Adipose tissue (tissue), 3 donors: ENCODE data around the gene CIAPIN1. TPM values are rescaled to one million over a fixed set of nuclear protein-coding genes. Genes with fewer than 3 reads are reported as not detected.

Source experiments
- H3K27ac ChIP-seq: one replicate; pipeline ENCODE4 v1.5.1; 2013; ENCODE audit warnings: low read depth, low read length
- WGBS, 3 donors: extraction: QIAGEN DNeasy Blood & Tissue Kit; methylation state at CpG; one replicate each; pipeline ENCODE4 v1.1.7; 2013; 5-methylcytosine and 5-hydroxymethylcytosine counted together
- polyA plus RNA-seq, 3 donors: library from polyadenylated mRNA; stranded (reverse); fragments of 200-250 nt; gene quantifications; one replicate each; pipeline ENCODE4 v1.2.3, GENCODE V29; 2013
- donor health status: healthy with polysubstance abuse.
- donor health status: Bipolar disorder and iron deficiency.
- donor health status: healthy.

The CIAPIN1 gene
- polyA plus RNA-seq, 3 donors = 16.2 to 31.6 (median 24.9) TPM

GRCh38 chr16:57391708-57392107 lies 55.5 kb downstream of the CIAPIN1 start:
- 79 to 84% (median 82%) methylated on average over 5 of the region's 5 CpGs for whole genome bisulfite sequencing, 3 donors
- H3K27ac ChIP-seq = no peak overlapping the region

- H3K27ac ChIP-seq = no peak overlapping the region
- WGBS, 3 donors = 61 to 83% (median 67%) methylated on average over 4 of the region's 4 CpGs
Observed at GRCh38 chr16:57391300-57391699, 55.9 kb downstream of the CIAPIN1 start.

- 53 to 66% (median 58%) methylated on average over 5 of the region's 5 CpGs for WGBS, 3 donors
- H3K27ac ChIP-seq = no peak overlapping the region
Observed at GRCh38 chr16:57390636-57391295, 56.4 kb downstream of the CIAPIN1 start.

- no peak overlapping the region for H3K27ac ChIP-seq
- 87 to 93% (median 93%) methylated on average over 3 of the region's 3 CpGs for WGBS, 3 donors
Observed at GRCh38 chr16:57389087-57389468, 58.1 kb downstream of the CIAPIN1 start.

GRCh38 chr16:57388359-57389086 lies 58.7 kb downstream of the CIAPIN1 start:
- no peak overlapping the region for H3K27ac ChIP-seq
- WGBS, 3 donors = 60 to 77% (median 63%) methylated on average over 7 of the region's 7 CpGs

GRCh38 chr16:57387598-57388354 lies 59.4 kb downstream of the CIAPIN1 start:
- no peak overlapping the region for H3K27ac ChIP-seq
- WGBS, 3 donors = 79 to 95% (median 89%) methylated on average over 3 of the region's 3 CpGs

- WGBS, 3 donors = 70 to 75% (median 71%) methylated on average over 5 of the region's 5 CpGs
- no peak overlapping the region for H3K27ac ChIP-seq
Observed at GRCh38 chr16:57386381-57386951, 60.7 kb downstream of the CIAPIN1 start.

- 80 to 94% (median 88%) methylated on average over 5 of the region's 5 CpGs for WGBS, 3 donors
- H3K27ac ChIP-seq = no peak overlapping the region
Observed at GRCh38 chr16:57385083-57385482, 62.1 kb downstream of the CIAPIN1 start.

- no peak overlapping the region for H3K27ac ChIP-seq
- WGBS, 3 donors = 40 to 63% (median 43%) methylated on average over 11 of the region's 11 CpGs
Observed at GRCh38 chr16:57384248-57385070, 62.7 kb downstream of the CIAPIN1 start.

GRCh38 chr16:57383276-57384247 lies 63.6 kb downstream of the CIAPIN1 start:
- WGBS, 3 donors = 71 to 82% (median 75%) methylated on average over 8 of the region's 8 CpGs
- H3K27ac ChIP-seq = no peak overlapping the region

- WGBS, 3 donors = 92 to 95% (median 95%) methylated on average over 16 of the region's 16 CpGs
- H3K27ac ChIP-seq = no peak overlapping the region
Observed at GRCh38 chr16:57382535-57383275, 64.5 kb downstream of the CIAPIN1 start.

- WGBS, 3 donors = 91 to 94% (median 91%) methylated on average over 35 of the region's 35 CpGs
- no peak overlapping the region for H3K27ac ChIP-seq
Observed at GRCh38 chr16:57381791-57382534, 65.2 kb downstream of the CIAPIN1 start.

- 41 to 70% (median 42%) methylated on average over 8 of the region's 8 CpGs for WGBS, 3 donors
- no peak overlapping the region for H3K27ac ChIP-seq
Observed at GRCh38 chr16:57380671-57381462, 66.3 kb downstream of the CIAPIN1 start.

- no peak overlapping the region for H3K27ac ChIP-seq
- WGBS, 3 donors = 74 to 80% (median 77%) methylated on average over 10 of the region's 10 CpGs
Observed at GRCh38 chr16:57379579-57379978, 67.6 kb downstream of the CIAPIN1 start.
